Measurements from ENCODE around the gene LRMDA.

The LRMDA gene

GRCh38 chr10:75952093-75952492 lies 520.7 kb downstream of the LRMDA start:
- DNase-seq (ENCODE audit: low read depth in 2 of 2) = no peak

GRCh38 chr10:75954486-75954885 lies 523.1 kb downstream of the LRMDA start:
- no peak for DNase-seq (ENCODE audit: low read depth in 2 of 2)

GRCh38 chr10:75955973-75956502 lies 524.6 kb downstream of the LRMDA start:
- no peak for DNase-seq (ENCODE audit: low read depth in 2 of 2)

- no peak for DNase-seq (ENCODE audit: low read depth in 2 of 2)
Measured at GRCh38 chr10:75956624-75957023, 525.2 kb downstream of the LRMDA start.

- DNase-seq (ENCODE audit: low read depth in 2 of 2) = no peak
Measured at GRCh38 chr10:75957314-75958120, 526.1 kb downstream of the LRMDA start.

- DNase-seq (ENCODE audit: low read depth in 2 of 2) = no peak
Measured at GRCh38 chr10:75959209-75959608, 527.8 kb downstream of the LRMDA start.

GRCh38 chr10:75959912-75960311 lies 528.5 kb downstream of the LRMDA start:
- no peak for DNase-seq (ENCODE audit: low read depth in 2 of 2)

- no peak for DNase-seq (ENCODE audit: low read depth in 2 of 2)
Measured at GRCh38 chr10:75962395-75963061, 531.1 kb downstream of the LRMDA start.

GRCh38 chr10:75967491-75967890 lies 536.1 kb downstream of the LRMDA start:
- no peak for DNase-seq (ENCODE audit: low read depth in 2 of 2)

- no peak for DNase-seq (ENCODE audit: low read depth in 2 of 2)
Measured at GRCh38 chr10:75969031-75969430, 537.6 kb downstream of the LRMDA start.

- no peak for DNase-seq (ENCODE audit: low read depth in 2 of 2)
Measured at GRCh38 chr10:75971402-75972211, 540.2 kb downstream of the LRMDA start.

- DNase-seq (ENCODE audit: low read depth in 2 of 2) = no peak
Measured at GRCh38 chr10:75972491-75973276, 541.3 kb downstream of the LRMDA start.

- DNase-seq (ENCODE audit: low read depth in 2 of 2) = no peak
Measured at GRCh38 chr10:75974080-75974479, 542.7 kb downstream of the LRMDA start.

- DNase-seq (ENCODE audit: low read depth in 2 of 2) = no peak
Measured at GRCh38 chr10:75976681-75977080, 545.3 kb downstream of the LRMDA start.

GRCh38 chr10:75977139-75977538 lies 545.7 kb downstream of the LRMDA start:
- DNase-seq (ENCODE audit: low read depth in 2 of 2) = no peak

- no peak for DNase-seq (ENCODE audit: low read depth in 2 of 2)
Measured at GRCh38 chr10:75978213-75978612, 546.8 kb downstream of the LRMDA start.

- DNase-seq (ENCODE audit: low read depth in 2 of 2) = no peak
Measured at GRCh38 chr10:75980419-75981002, 549.1 kb downstream of the LRMDA start.

- no peak for DNase-seq (ENCODE audit: low read depth in 2 of 2)
Measured at GRCh38 chr10:75982611-75983369, 551.4 kb downstream of the LRMDA start.

GRCh38 chr10:75984067-75984466 lies 552.6 kb downstream of the LRMDA start:
- DNase-seq (ENCODE audit: low read depth in 2 of 2) = no peak

GRCh38 chr10:75987616-75988015 lies 556.2 kb downstream of the LRMDA start:
- no peak for DNase-seq (ENCODE audit: low read depth in 2 of 2)

Measured in stimulated activated CD4-positive, alpha-beta T cell treated with anti-CD3 and anti-CD28 coated beads, Interleukin-12 subunit alpha, Interleukin-12 subunit beta, amount 100 ng/mL, for 24 hours (primary cell).